Left ventricle myocardium superior (tissue), 1 donor: ENCODE measurements around the gene DDX31. TPM values are rescaled to one million over a fixed set of nuclear protein-coding genes. Genes with fewer than 3 reads are reported as not detected.

ENCODE experiments used
- ATAC-seq: fragments of 200-7000 bp; cut with Tn5 transposase; one replicate; pipeline ENCODE4 v1.9.1; 2020; ENCODE audit warnings: mild to moderate bottlenecking, moderate library complexity
- DNase-seq: peaks from one replicate; pipeline ENCODE4 v3.0.0-alpha.2; 2020
- intact Hi-C: fragments of 100-400 bp; cut with micrococcal nuclease; formaldehyde crosslinking; loops from one replicate; pipeline ENCODE4 v1.11.0; 2022
- total RNA-seq: library from RNA; stranded (reverse); fragmentation: NEBNext Ultra II Directional; extraction: Animal tissue kit (Norgen Biotek cat#: 25700); gene quantifications from one replicate; pipeline ENCODE4 v1.2.1, GENCODE V29; 2021
- donor health status: DM: no; HTN: yes; CAD: no; lungs with severe emphysema.

DDX31 gene
- total RNA-seq, 1 donor from 2014 or later: 5.8 TPM

- intact Hi-C loops: no loop called here
- DNase-seq (no peak), ATAC-seq (no peak)
Observed at GRCh38 chr9:132609829-132610228, 60.0 kb downstream of the DDX31 start.

DNA sequence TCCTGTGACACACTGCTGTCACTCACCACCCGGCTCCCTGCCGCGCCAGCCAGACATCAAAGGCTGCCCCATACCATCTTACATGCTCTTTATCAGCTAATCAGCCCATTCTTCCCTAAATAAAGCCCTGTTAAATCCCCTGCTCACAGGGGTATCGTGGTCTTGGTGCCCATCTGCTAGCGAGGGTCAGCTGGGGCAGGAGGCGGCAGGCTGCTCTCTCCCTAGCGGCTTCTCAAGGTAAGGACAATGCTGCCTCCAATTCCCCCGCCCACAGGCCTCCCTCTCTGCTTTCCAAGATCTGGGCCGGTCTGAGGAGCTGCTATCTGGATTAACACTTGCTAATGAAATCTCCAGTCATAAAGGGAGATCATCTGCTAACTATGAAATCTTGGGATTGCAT, 60.6 kb downstream of the DDX31 start:
- intact Hi-C loops: no loop called here
- ATAC-seq (no peak), DNase-seq (no peak)

DNA sequence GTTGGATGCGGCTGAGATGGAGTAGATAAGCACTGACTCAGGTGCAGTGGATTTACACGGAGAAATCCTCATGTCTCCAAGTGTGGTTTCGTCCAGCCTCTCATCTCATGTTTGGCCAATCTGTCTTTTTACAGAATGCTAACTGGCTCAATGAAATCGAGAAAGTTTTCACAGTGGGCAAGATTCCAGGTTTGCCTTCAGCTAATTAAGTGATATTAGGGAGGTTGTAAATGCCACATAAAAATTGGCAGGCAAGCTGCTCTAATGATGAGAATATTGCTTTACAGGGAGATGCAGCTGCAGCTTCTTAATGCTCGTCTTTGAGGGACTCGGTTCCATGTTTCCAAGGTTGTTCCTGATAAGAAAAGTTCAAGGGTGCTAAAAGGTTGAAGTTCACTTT, 63.7 kb downstream of the DDX31 start:
- intact Hi-C loops: no loop called here
- ATAC-seq (no peak), DNase-seq (no peak)

DNA sequence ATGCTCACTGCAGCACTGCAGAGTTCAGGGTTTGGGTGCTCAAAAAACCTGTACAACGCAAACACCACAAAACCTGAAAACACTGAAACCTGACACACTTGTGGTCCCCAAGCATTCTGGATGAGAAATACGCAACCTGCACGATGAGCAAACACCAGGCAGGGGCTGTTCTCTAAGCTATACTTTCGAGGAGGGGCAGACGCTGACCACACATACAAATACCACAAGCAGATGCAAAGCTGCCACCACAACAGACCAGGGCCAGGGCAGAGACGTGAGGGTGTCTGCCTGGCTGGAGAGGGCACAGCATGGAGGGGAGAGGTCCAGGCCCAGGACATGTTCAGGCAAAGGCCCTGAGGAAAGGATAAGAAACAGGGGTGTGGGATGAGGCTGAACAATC, 64.4 kb downstream of the DDX31 start:
- ATAC-seq: no peak
- intact Hi-C loops: no loop called here
- no peak for DNase-seq

GRCh38 chr9:132602207-132602606, 67.6 kb downstream of the DDX31 start:
- intact Hi-C loops: no loop called here
- ATAC-seq (no peak), DNase-seq (no peak)

DNA sequence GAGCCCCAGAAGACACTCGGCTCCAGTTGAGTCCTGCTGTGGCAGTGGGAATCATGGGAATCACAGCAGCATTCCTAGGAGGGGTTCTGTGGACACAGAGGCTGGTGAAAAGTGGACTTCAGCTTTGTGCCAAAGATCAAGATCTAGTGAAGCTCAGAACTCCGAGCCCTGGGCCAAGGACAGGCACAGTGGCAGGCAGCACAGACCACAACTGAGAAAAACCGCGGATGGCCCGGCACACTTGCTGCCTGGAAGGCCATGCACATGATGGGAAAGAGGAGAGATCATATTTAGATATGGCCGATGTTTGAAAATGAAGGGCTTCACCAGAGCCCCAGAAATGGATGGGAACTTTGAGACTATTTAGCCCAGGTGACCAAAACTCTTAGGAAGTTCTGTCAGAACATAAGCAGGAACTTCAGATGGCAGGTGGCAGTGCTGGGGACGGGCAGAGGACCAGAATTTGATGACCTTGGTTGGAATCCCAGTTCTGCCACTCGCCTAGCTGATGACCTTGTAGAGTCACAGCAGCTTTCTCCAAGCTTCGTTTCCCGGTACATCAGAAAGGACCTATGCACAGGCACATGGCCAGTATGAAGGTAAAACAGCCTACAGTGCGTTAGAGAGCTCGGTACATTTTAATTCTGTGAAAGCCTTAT, 69.3 kb downstream of the DDX31 start:
- intact Hi-C loops: no loop called here
- DNase-seq: peak; percentile 41
- ATAC-seq: peak; percentile 63

- intact Hi-C loops: no loop called here
- ATAC-seq (peak; percentile 97), DNase-seq (peak; percentile 89)
Observed at GRCh38 chr9:132597073-132597775, 72.6 kb downstream of the DDX31 start.

DNA sequence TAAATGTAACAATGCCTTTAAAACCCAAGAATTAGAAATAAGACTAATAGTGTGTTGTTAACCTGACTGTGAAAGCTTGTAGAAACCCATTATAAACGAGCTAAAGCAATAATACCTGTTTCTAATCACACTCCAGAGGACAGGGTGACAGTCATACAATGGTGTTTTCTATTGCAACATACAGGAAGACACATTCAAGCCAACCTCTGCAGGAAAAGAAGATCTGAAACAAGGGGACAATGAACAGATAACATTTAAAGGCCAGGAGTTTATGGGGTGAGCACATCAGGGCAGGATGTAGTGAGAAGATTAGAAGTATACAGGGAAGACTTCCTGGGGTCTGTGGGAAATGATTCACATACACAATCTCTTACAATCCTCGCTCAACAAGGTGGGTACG, 73.6 kb downstream of the DDX31 start:
- no peak for DNase-seq
- intact Hi-C loops: no loop called here

DNA sequence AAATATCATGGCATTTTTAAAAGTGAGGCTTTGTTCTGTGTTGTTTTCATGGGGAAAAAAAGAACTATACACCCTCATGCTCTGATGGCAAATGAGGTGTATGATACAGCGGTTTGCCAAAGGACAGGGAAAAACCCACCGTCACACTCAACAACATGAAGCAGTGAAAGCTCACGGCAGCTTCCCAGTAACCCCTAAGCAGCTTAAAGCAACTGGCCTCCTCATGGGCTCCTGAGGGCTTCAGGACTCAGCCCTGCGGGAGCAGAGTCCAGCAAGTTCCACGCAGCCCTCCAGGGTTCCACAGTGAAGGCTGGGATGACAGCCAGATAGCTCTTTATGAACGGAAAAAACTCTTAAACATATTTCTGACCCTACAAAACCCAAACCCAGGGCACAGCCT, 74.5 kb downstream of the DDX31 start:
- no peak for DNase-seq
- intact Hi-C loops: no loop called here
- no peak for ATAC-seq

More for the DNA sequence above, 73.6 kb downstream of the DDX31 start:
- no peak for ATAC-seq

- intact Hi-C loops: no loop called here
- ATAC-seq (no peak), DNase-seq (no peak)
Observed at GRCh38 chr9:132594412-132594811, 75.4 kb downstream of the DDX31 start.

DNA sequence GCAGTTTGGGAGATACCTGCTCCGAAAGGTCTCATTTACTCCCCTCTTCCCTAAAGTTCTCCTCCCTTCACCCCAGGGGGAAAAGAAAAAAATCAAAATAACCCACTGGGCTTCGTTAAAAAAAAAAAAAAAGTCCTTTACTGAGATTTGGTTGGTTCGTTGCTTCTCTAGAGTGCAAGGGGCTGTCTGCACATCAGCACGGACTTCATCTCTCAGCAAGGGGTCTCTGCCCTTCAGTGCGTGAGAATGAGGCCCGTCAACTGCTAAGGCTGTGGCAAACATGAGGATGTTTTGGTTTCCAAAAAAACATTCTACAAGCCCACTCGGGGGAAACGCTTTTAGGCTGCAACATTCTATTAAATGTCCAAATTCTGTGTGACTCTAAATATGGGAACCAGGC, 77.3 kb downstream of the DDX31 start:
- no peak for DNase-seq
- ATAC-seq: no peak
- intact Hi-C loops: no loop called here

DNA sequence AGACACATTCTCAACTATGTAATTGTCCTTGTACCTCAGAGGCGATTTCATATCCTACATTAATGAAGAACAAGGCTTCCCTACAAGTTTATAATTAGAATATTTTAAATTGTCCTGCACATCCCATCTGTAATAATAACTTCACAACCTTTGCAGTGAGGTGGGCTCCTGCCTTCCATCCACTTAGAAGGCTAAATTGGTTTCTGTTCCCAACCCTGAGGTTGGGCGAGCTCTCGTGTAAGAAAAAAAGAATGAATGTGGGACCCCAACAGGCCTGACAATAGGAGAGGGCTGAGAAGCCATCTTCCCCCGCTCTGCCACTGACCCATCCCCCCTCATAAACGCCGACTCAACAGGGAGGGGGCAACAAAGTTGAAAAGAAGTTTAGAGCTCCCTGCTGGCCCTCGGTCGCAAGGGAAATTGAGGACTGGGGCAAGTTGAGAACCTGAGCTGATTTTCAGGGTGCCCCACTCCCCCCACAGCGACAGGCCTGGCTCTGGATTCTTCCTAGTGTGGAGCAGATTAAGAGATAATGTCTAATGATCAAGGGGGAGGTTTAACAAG, 78.0 kb downstream of the DDX31 start:
- no peak for ATAC-seq
- DNase-seq: no peak
- intact Hi-C loops: no loop called here

DNA sequence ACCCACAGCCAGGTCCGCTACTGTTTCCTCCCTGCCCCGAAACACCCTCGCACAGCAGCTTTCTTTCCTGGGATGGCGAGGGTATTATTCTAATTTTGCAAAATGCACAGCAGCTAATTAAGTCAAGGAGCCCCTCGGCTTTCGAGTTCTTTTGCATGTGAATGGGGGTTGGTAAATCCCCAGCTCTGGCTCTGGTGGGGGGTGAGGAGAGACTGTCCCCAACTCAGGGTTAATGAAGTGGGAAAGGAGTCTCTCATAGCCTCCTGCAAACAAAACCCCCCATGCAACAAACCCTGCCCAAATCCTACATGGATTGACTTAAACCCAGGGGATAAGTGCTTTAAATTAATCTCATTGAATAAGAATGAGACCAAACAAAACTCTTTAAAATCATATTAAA, 78.5 kb downstream of the DDX31 start:
- intact Hi-C loops: no loop called here
- ATAC-seq (no peak), DNase-seq (peak; percentile 2)

DNA sequence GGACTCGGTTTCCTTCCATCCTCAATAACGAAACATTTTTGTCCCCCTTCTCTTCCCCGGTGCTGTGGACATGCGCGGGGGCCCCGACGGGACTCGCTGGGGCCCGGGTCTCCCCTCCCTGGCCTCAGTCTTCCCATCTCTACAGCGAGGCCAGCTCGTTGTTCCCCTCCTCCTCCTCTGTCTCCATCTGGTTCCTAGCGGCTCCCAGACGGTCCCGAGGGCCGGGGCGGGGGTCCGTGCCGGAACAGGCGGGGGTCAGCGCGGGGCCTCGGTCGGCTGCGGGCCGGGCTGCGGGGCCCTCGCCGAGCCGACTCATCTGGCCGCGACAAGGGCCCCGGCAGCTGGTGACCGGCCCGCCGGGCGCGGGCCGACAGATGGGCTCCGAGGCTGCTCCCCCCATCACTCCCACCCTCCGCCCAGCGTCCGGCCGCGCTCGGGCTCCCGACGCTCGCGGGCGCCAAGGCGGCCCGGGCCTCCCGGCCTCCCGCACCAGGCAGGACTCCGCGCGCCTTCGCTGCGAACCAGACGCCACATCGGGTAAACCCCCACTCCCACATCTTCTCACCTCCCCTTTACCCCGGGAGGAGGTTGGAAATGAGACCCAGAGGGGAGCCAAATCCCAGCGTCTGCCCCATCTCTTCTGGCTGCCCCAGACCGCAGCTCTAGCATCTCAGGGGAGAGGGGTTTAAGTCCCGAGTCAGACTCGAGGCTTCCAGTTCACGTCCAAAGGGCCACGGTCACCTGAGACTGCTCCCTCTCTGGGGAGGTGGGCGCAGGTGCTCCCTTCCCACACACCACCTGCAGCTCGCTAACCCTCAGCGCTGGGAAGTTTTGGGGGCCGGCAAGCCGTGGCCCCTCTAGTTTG, 79.2 kb downstream of the DDX31 start:
- no peak for ATAC-seq
- DNase-seq: peak; percentile 9
- intact Hi-C loops: no loop called here

DNA sequence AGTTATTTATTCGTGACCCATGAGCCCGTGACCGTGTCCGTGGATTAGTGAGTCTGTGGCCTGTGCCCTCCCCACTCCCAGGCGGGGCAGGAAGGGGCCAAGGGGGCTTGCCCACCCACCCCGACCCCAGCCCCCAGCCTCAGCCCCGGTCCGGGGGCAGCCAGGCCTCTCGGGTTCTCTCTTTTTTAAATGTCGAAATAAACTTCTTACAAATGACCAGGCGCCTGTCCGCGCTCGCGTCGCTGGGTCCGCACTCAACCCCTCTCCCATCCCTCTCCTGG, 79.8 kb downstream of the DDX31 start:
- intact Hi-C loops: no loop called here
- ATAC-seq (no peak), DNase-seq (no peak)

- intact Hi-C loops: no loop called here
- no peak for ATAC-seq
- DNase-seq: peak; percentile 16
Observed at GRCh38 chr9:132589148-132590036, 80.4 kb downstream of the DDX31 start.

DNA sequence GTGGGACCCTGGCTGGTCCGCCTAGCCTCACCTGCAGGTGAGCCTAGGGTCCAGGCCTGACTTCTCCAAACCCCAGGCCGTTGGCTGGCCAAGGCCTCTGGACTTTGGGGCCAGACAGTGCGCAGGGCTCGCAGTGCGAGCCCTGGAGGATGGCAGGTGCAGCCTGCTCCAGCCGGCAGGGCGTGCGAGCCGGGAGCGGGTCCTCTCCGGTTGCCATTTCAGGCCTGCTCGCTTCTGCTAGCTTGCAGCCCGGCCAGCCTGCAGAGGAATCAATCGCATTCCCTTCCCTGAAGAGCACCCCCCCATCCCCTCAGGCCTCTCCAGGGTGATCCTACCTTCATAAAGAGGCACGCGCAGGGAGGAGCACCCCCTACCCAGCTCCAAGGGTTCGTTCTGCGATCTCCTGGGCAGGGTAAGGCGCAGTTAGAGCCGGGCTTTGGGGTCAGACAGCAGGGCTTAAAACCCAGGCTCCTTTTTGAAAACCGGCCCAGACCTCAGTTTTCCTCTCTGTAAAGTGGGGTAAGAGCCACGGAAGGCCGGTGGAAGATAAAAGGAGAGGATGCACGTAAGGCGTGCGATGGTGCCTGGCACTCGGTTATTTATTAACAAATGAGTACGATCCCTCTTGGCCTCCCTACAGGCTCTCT, 81.2 kb downstream of the DDX31 start:
- no peak for ATAC-seq
- intact Hi-C loops: no loop called here
- peak; percentile 11 for DNase-seq

DNA sequence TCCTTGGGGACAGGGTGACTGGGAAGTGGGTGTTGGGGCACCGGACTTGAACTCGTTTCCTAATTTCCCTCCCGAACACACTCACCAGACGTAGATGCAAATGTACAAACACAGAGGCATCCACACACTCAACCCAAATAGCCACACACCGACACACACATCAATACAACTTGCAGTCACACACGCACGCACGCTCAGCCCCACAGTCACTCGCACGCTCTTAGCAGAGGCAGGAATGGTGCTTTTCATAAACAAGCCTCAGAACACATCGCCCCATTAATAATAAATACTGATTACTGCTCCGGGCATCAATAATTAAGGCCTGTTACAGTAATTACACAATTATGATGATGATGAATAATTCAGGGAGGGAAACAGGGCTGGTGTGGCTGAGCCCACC, 81.7 kb downstream of the DDX31 start:
- DNase-seq (no peak), ATAC-seq (no peak)
- intact Hi-C loops: no loop called here

DNA sequence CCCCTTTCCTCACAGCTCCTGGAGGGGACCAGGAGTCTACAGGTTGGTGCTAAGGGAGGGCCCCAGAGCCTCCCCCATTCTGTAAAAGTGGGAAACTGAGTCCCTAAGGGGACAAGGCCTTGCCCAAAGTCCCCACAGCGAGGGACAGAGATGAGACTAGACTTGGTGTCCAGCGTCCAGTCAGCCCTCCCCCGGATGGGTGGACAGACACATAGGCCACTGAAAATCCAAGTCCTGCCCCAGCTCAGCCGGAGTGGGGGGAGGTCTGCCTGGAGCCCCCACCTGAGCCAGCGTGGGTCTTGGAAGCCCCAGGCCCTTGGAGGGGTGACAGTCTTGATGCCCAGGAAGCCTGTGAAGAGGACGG, 82.2 kb downstream of the DDX31 start:
- ATAC-seq (no peak), DNase-seq (peak; percentile 6)

More for the DNA sequence above, 82.2 kb downstream of the DDX31 start:
- intact Hi-C loops: no loop called here
